ENCODE results near the gene EYS. TPM values are rescaled to one million over a fixed set of nuclear protein-coding genes. Genes with fewer than 3 reads are reported as not detected.

EYS gene
- total RNA-seq, 2 donors from 2014 or later = not detected

GRCh38 chr6:65299236-65299635 lies 407.8 kb downstream of the EYS start:
- DNase-seq (ENCODE audit: low spot score) (no peak), ATAC-seq (ENCODE audit: insufficient number of reproducible peaks, low FRiP score, low read depth) (no peak)
- H3K4me1 ChIP-seq (ENCODE audit: control insufficient read depth in 1 of 2, low read depth in 2 of 2) = no peaks in the 10 kb centered on the region

GRCh38 chr6:65295812-65296211 lies 411.2 kb downstream of the EYS start:
- no peak for ATAC-seq (ENCODE audit: insufficient number of reproducible peaks, low FRiP score, low read depth)
- Histone ChIP-seq H3K27ac (no peak overlapping the region), H3K4me3 (no peak overlapping the region), H3K36me3 (no peaks in the 10 kb centered on the region), H3K27me3 (replicated peaks; ENCODE audit: insufficient read depth) (no peaks in the 10 kb centered on the region), H3K4me1 (ENCODE audit: control insufficient read depth in 1 of 2, low read depth in 2 of 2) (no peaks in the 10 kb centered on the region), H3K9me3 (no peaks in the 10 kb centered on the region)
- no peak for TF ChIP-seq CTCF (IDR thresholded peaks at IDR 0.05)
- no peak for DNase-seq (ENCODE audit: low spot score)

More at GRCh38 chr6:65299236-65299635, 407.8 kb downstream of the EYS start:
- Histone ChIP-seq H3K27ac (no peak overlapping the region), H3K36me3 (no peaks in the 10 kb centered on the region), H3K4me3 (no peak overlapping the region), H3K9me3 (no peaks in the 10 kb centered on the region), H3K27me3 (replicated peaks; ENCODE audit: insufficient read depth) (no peaks in the 10 kb centered on the region)
- TF ChIP-seq CTCF (IDR thresholded peaks at IDR 0.05) = no peak

- no peak for ATAC-seq (ENCODE audit: insufficient number of reproducible peaks, low FRiP score, low read depth)
- H3K4me3 ChIP-seq = no peak overlapping the region
- DNase-seq (ENCODE audit: low spot score) = no peak
These were observed 417.5 kb downstream of the EYS start for GRCh38 chr6:65289491-65289890.

DNA sequence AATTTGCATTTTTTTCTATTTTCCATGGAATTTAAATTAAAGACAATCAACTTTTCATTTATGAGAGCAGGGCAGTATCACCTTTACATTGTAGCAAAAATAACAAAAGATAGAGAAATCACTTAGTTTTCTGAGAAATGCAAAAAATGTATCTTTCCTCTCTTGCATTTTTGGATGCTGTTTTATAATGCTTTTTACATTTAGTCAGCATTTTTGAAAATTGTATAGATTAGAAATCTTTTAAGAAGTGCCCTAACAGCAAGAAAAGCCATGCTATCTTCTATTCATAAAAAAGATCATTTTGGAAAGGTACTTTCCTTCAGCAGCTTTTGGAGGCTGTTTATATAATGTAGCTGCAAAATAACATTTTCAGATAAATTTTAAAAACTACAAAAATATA lies 421.8 kb downstream of the EYS start:
- DNase-seq (ENCODE audit: low spot score) (no peak), ATAC-seq (ENCODE audit: insufficient number of reproducible peaks, low FRiP score, low read depth) (no peak)
- Histone ChIP-seq H3K36me3 (no peaks in the 10 kb centered on the region), H3K9me3 (no peaks in the 10 kb centered on the region), H3K27me3 (replicated peaks; ENCODE audit: insufficient read depth) (no peaks in the 10 kb centered on the region), H3K27ac (no peak overlapping the region), H3K4me1 (ENCODE audit: control insufficient read depth in 1 of 2, low read depth in 2 of 2) (no peaks in the 10 kb centered on the region), H3K4me3 (no peak overlapping the region)
- TF ChIP-seq CTCF (IDR thresholded peaks at IDR 0.05) = no peak

More at GRCh38 chr6:65289491-65289890, 417.5 kb downstream of the EYS start:
- Histone ChIP-seq H3K36me3 (no peaks in the 10 kb centered on the region), H3K4me1 (ENCODE audit: control insufficient read depth in 1 of 2, low read depth in 2 of 2) (no peaks in the 10 kb centered on the region), H3K27ac (no peak overlapping the region), H3K27me3 (replicated peaks; ENCODE audit: insufficient read depth) (no peaks in the 10 kb centered on the region), H3K9me3 (no peaks in the 10 kb centered on the region)
- TF ChIP-seq CTCF (IDR thresholded peaks at IDR 0.05) = no peak

GRCh38 chr6:65280060-65280459 lies 427.0 kb downstream of the EYS start:
- no peak for TF ChIP-seq CTCF (IDR thresholded peaks at IDR 0.05)
- Histone ChIP-seq H3K4me3 (no peak overlapping the region), H3K36me3 (no peaks in the 10 kb centered on the region), H3K4me1 (ENCODE audit: control insufficient read depth in 1 of 2, low read depth in 2 of 2) (no peaks in the 10 kb centered on the region), H3K27me3 (replicated peaks; ENCODE audit: insufficient read depth) (no peaks in the 10 kb centered on the region), H3K27ac (no peak overlapping the region), H3K9me3 (no peaks in the 10 kb centered on the region)
- ATAC-seq (ENCODE audit: insufficient number of reproducible peaks, low FRiP score, low read depth) (no peak), DNase-seq (ENCODE audit: low spot score) (no peak)

All from thoracic aorta (tissue), 2 donors.